ENCODE measurements around the gene PLPP2.

GRCh38 chr19:277131-277530, 14.1 kb downstream of the PLPP2 start:
- TF ChIP-seq CTCF (IDR thresholded peaks at IDR 0.05; ENCODE audit: low read length) (no peak), EZH2 (IDR thresholded peaks at IDR 0.05; ENCODE audit: borderline replicate concordance, low read length) (no peak)

Measured in OCI-LY1 (cell line).